SK-N-SH treated with all-trans-retinoic acid at 6 μM for 48 hours (cell line): ENCODE results near the gene NSUN6.

Experiments
- OSR1 ChIP-seq: fragments of 250-450 bp; sonication (Bioruptor Pico); IDR thresholded peaks from 2 replicates; pipeline ENCODE4 v1.8.0; 2022; ENCODE audit warnings: moderate library complexity, mild to moderate bottlenecking, inconsistent platforms
- ZFP30 ChIP-seq: fragments of 450-650 bp; formaldehyde crosslinking; IDR thresholded peaks from 2 replicates; pipeline ENCODE4 v1.5.0; 2022; ENCODE audit warnings: mild to moderate bottlenecking, moderate library complexity

- TF ChIP-seq OSR1: no peak
- TF ChIP-seq ZFP30: no peak
These were observed 111.2 kb downstream of the NSUN6 start for GRCh38 chr10:18540195-18540594.
